ENCODE data around the gene PPM1B.

Gene PPM1B

DNA sequence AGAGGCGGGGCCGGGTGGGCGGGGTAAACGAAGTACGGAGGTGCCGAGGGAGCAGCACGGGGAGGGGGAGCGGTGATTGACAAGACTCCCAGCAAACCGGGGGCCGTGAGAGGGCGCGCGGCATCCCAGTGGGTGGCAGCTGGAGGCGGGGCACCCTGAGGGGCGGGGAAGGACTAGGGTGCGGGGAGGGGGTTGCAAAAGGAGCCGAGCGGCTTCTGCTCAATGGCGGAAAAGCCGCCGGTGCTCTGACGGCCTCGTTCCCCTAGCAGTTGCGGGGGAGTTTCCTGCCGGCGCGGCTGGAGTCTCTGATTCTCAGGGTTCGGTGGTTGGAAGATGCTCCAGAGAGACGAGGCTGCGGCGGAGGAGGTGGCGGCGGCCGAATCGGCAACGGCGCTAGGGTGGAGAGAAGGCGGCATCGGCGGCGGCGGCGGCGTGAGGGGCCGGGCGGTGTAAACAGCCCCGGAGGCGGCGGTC lies at the start of gene PPM1B:
PPM1B (plus strand) TSS at position 195 of the 474 bp plus-strand sequence. CDS start 32,325 bp downstream, outside the sequence.
- Histone ChIP-seq H2AFZ (ENCODE audit: low read depth) (peak within 1 kb of the TSS; percentile 46), H3K4me1 (ENCODE audit: low read depth, poor library complexity, severe bottlenecking) (peaks cover 31% of the 10 kb centered on the region), H3K27ac (peak within 1 kb of the TSS; percentile 74), H3K27me3 (ENCODE audit: insufficient read depth, low read depth) (no peaks in the 10 kb centered on the region), H3K9ac (peak within 1 kb of the TSS; percentile 64), H3K4me3 (IDR thresholded peaks at IDR 0.05; ENCODE audit: insufficient read depth, low read depth, low read length) (peak within 1 kb of the TSS; percentile 92), H4K20me1 (ENCODE audit: insufficient read depth) (peaks cover 11% of the 10 kb centered on the region; the same call in 1 of the 2 replicates), H3K4me2 (peak within 1 kb of the TSS; percentile 94), H3K36me3 (ENCODE audit: insufficient read depth) (no peaks in the 10 kb centered on the region), H3K79me2 (ENCODE audit: insufficient read depth, low read depth) (peaks cover 46% of the 10 kb centered on the region)
- TF ChIP-seq, protein P1, sequence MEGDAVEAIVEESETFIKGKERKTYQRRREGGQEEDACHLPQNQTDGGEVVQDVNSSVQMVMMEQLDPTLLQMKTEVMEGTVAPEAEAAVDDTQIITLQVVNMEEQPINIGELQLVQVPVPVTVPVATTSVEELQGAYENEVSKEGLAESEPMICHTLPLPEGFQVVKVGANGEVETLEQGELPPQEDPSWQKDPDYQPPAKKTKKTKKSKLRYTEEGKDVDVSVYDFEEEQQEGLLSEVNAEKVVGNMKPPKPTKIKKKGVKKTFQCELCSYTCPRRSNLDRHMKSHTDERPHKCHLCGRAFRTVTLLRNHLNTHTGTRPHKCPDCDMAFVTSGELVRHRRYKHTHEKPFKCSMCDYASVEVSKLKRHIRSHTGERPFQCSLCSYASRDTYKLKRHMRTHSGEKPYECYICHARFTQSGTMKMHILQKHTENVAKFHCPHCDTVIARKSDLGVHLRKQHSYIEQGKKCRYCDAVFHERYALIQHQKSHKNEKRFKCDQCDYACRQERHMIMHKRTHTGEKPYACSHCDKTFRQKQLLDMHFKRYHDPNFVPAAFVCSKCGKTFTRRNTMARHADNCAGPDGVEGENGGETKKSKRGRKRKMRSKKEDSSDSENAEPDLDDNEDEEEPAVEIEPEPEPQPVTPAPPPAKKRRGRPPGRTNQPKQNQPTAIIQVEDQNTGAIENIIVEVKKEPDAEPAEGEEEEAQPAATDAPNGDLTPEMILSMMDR (conservative IDR thresholded peaks at IDR 0.05; ENCODE audit: low read depth, low read length) = no peak

DNA sequence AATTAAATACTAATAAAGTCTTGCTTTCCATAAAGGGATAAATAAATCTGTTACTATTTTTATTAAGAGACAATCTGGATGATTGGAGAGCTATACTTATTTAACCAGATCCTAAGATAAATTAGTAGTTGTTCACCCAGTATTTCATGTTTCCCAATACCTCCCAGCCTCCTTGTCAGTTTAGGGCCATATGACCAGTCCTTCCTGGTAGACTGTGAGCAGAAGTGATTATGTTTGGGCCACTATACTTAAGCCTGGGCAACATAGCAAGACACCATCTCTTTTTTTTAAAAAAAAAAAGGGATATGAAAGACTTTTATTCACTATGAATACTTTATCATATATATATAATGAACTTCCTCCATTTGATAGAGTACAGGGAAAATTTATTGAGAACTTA lies 48.8 kb upstream of the PPM1B start:
- Histone ChIP-seq H3K27me3 (ENCODE audit: insufficient read depth, low read depth) (no peaks in the 10 kb centered on the region), H3K4me1 (ENCODE audit: low read depth, poor library complexity, severe bottlenecking) (peaks cover 14% of the 10 kb centered on the region), H4K20me1 (ENCODE audit: insufficient read depth) (no peaks in the 10 kb centered on the region), H3K4me3 (IDR thresholded peaks at IDR 0.05; ENCODE audit: insufficient read depth, low read depth, low read length) (no peak overlapping the region), H3K36me3 (ENCODE audit: insufficient read depth) (no peaks in the 10 kb centered on the region), H3K79me2 (ENCODE audit: insufficient read depth, low read depth) (no peaks in the 10 kb centered on the region), H2AFZ (ENCODE audit: low read depth) (no peak overlapping the region), H3K9ac (no peak overlapping the region), H3K4me2 (peak overlapping the region; percentile 33), H3K27ac (no peak overlapping the region)
- TF ChIP-seq, protein P1 (conservative IDR thresholded peaks at IDR 0.05; ENCODE audit: low read depth, low read length) = no peak

DNA sequence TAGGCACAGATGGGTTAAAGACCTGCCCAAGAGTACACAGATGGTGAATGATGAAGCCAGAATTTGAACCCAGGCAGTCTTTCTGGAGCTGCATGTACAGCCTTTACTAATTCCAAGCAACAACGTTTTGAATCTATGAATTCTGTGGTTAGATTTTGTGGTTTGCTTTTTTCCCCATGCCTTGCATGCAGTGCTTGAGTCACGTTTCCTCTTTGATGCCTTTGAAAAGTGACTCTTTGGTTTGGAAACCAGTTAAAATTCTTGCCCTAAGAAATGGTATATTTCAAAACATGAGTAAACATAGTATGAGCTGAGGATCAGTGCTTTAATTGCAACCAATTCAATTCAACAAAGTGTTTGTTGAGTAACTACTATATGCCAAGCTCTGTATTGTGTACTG lies 48.2 kb upstream of the PPM1B start:
- H3K36me3 ChIP-seq (ENCODE audit: insufficient read depth) = no peaks in the 10 kb centered on the region
- TF ChIP-seq, protein P1 (conservative IDR thresholded peaks at IDR 0.05; ENCODE audit: low read depth, low read length) = no peak

DNA sequence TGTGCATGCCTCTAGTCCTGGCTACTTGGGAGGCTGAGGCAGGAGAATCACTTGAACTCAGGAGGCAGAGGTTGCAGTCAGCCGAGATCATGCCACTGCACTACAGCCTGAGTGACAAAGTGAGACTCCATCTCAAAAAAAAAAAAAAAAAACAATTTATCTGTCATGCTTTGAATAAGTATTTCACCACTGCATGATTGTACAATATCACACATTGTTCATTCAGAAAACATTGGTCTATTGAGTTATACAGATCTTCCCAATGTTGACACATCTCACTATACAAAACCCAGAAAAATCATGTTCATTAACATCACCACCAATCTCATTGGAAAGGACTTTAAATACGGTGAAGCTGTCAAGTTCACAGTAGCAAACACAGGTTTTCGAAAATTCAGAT lies 46.8 kb upstream of the PPM1B start:
- no peaks in the 10 kb centered on the region for H3K27me3 ChIP-seq (ENCODE audit: insufficient read depth, low read depth)
- H3K36me3 ChIP-seq (ENCODE audit: insufficient read depth) = no peaks in the 10 kb centered on the region
- no peak overlapping the region for H3K27ac ChIP-seq
- H3K79me2 ChIP-seq (ENCODE audit: insufficient read depth, low read depth) = no peaks in the 10 kb centered on the region
- H3K4me2 ChIP-seq = no peak overlapping the region
- H4K20me1 ChIP-seq (ENCODE audit: insufficient read depth) = no peaks in the 10 kb centered on the region
- H3K4me3 ChIP-seq (IDR thresholded peaks at IDR 0.05; ENCODE audit: insufficient read depth, low read depth, low read length) = no peak overlapping the region
- no peak overlapping the region for H3K9ac ChIP-seq
- H2AFZ ChIP-seq (ENCODE audit: low read depth) = no peak overlapping the region
- TF ChIP-seq, protein P1 (conservative IDR thresholded peaks at IDR 0.05; ENCODE audit: low read depth, low read length) = no peak
- H3K4me1 ChIP-seq (ENCODE audit: low read depth, poor library complexity, severe bottlenecking) = peaks cover 14% of the 10 kb centered on the region

More for the DNA sequence above, 48.2 kb upstream of the PPM1B start:
- Histone ChIP-seq H3K27me3 (ENCODE audit: insufficient read depth, low read depth) (no peaks in the 10 kb centered on the region), H3K4me1 (ENCODE audit: low read depth, poor library complexity, severe bottlenecking) (peaks cover 14% of the 10 kb centered on the region), H3K79me2 (ENCODE audit: insufficient read depth, low read depth) (no peaks in the 10 kb centered on the region), H3K4me2 (peak overlapping the region; percentile 33), H3K4me3 (IDR thresholded peaks at IDR 0.05; ENCODE audit: insufficient read depth, low read depth, low read length) (no peak overlapping the region), H2AFZ (ENCODE audit: low read depth) (no peak overlapping the region; the same call in 1 of the 2 replicates), H3K9ac (no peak overlapping the region), H3K27ac (no peak overlapping the region), H4K20me1 (ENCODE audit: insufficient read depth) (no peaks in the 10 kb centered on the region)

All from KMS-11 (cell line).